Colonic mucosa (tissue), 4 donors: ENCODE measurements around the gene KRT38. TPM values are rescaled to one million over a fixed set of nuclear protein-coding genes. Genes with fewer than 3 reads are reported as not detected.

ENCODE experiments used
- DNase-seq: peaks from one replicate; pipeline ENCODE4 v3.0.0-alpha.2; 2020
- H3K27ac ChIP-seq: fragments of 200-600 bp; one replicate; pipeline ENCODE4 v1.8.0; 2021
- H3K27me3 ChIP-seq: fragments of 200-600 bp; one replicate; pipeline ENCODE4 v1.8.0; 2021
- H3K36me3 ChIP-seq: fragments of 200-600 bp; one replicate; pipeline ENCODE4 v1.8.0; 2021
- H3K4me1 ChIP-seq: fragments of 200-600 bp; one replicate; pipeline ENCODE4 v1.8.0; 2021; ENCODE audit warnings: mild to moderate bottlenecking
- H3K4me3 ChIP-seq: fragments of 200-600 bp; one replicate; pipeline ENCODE4 v1.8.0; 2021
- H3K9ac ChIP-seq, 2 donors: one replicate each; pipeline ENCODE4 v1.7.0; 2013; ENCODE audit warnings: control low read depth in 2 of 2, low read depth in 2 of 2, low read length in 2 of 2
- H3K9me3 ChIP-seq: fragments of 200-600 bp; one replicate; pipeline ENCODE4 v1.8.0; 2021
- intact Hi-C: fragments of 100-400 bp; cut with DNase I; formaldehyde crosslinking; loops from one replicate; pipeline ENCODE4 v1.14.1; 2022
- total RNA-seq, 2 donors: library from RNA; stranded (reverse); fragmentation: NEBNext Ultra II Directional in 1 of 2; extraction: Animal tissue kit (Norgen Biotek cat#: 25700) in 1 of 2; gene quantifications; one replicate each; pipeline ENCODE4 v1.2.1, GENCODE V29; 2021
- TF ChIP-seq, protein P1 (sequence below): fragments of 200-600 bp; IDR thresholded peaks from one replicate; pipeline ENCODE4 v1.8.0; 2022; ENCODE audit warnings: antibody characterized with exemption, mild to moderate bottlenecking
- donor health status: healthy.
- donor health status: DM: no; HTN: no; CAD: no.
- donor health status: DM: no; HTN: no; CAD: no.

KRT38 gene
- total RNA-seq, 2 donors from 2014 or later = not detected

DNA sequence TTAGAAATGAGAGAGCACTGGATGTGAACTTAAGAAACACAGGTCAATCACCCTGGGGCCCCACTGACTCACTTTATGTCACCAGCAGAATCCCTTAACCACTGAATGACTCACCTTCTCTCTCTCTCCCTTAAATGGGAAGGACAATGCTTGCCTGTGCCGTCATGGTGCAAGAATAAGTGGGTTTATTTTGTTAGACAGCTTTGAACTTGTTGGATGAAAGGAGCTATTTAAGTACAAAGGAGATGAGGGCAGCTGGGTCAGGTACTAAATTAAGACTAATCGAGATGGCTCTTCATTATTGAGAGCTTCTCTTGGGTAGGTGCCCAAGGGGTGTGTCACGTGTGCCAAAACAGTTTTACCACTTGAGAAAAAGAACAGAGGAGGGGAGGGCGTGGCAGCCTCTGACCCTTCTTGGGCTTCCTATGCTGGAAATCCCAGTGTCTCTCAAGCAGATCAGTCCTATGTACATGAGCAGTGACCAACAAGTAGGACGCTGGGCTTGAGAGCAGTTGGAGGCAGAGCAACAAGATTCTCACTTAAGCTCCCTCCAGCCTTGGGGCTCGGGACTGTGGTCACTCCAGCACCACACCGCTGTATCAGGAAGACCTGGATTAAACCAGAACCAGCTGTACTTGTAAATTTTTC is 36.6 kb downstream of the KRT38 start:
- no peak overlapping the region for H3K27ac ChIP-seq
- DNase-seq = no peak
- H3K27me3 ChIP-seq = peaks cover 4% of the 10 kb centered on the region
- no peaks in the 10 kb centered on the region for H3K4me1 ChIP-seq
- intact Hi-C loops = no loop called here
- no peak overlapping the region for H3K4me3 ChIP-seq
- no peaks in the 10 kb centered on the region for H3K9me3 ChIP-seq
- no peak overlapping the region for H3K9ac ChIP-seq
- TF ChIP-seq, protein P1, sequence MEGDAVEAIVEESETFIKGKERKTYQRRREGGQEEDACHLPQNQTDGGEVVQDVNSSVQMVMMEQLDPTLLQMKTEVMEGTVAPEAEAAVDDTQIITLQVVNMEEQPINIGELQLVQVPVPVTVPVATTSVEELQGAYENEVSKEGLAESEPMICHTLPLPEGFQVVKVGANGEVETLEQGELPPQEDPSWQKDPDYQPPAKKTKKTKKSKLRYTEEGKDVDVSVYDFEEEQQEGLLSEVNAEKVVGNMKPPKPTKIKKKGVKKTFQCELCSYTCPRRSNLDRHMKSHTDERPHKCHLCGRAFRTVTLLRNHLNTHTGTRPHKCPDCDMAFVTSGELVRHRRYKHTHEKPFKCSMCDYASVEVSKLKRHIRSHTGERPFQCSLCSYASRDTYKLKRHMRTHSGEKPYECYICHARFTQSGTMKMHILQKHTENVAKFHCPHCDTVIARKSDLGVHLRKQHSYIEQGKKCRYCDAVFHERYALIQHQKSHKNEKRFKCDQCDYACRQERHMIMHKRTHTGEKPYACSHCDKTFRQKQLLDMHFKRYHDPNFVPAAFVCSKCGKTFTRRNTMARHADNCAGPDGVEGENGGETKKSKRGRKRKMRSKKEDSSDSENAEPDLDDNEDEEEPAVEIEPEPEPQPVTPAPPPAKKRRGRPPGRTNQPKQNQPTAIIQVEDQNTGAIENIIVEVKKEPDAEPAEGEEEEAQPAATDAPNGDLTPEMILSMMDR = no peak
- H3K36me3 ChIP-seq = no peaks in the 10 kb centered on the region

DNA sequence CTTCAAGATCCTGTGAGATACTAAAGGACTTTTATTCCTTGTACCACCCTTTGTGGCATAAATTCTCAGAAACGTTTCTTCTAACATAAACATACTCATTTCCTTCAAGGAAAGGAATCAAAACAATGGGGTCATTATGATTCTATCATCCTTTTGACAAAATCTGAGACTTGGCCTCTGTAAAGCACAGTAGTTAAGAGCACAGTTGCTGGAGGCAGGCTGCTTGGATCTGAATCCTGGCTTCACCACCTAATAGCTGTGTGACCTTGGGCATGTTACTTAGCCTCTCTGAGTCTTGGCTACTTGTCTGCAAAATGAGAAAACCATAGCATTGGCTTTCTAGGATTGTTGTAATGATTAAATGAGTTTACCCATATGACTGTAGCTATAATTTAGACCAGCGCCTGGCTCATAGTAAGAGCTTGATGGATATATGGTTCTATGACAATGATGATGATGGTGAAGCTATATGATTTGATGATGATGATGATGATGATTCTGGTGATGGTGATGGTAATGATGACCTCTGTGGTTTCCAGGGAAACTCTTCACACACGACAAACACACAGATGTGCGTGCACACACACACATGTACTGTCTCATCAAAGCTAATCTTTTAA is 37.3 kb downstream of the KRT38 start:
- no peak for DNase-seq
- Histone ChIP-seq H3K9ac (no peak overlapping the region), H3K27me3 (peaks cover 4% of the 10 kb centered on the region), H3K27ac (no peak overlapping the region), H3K4me3 (no peak overlapping the region), H3K9me3 (no peaks in the 10 kb centered on the region), H3K4me1 (no peaks in the 10 kb centered on the region), H3K36me3 (no peaks in the 10 kb centered on the region)
- intact Hi-C loops = no loop called here
- TF ChIP-seq, protein P1 = no peak

DNA sequence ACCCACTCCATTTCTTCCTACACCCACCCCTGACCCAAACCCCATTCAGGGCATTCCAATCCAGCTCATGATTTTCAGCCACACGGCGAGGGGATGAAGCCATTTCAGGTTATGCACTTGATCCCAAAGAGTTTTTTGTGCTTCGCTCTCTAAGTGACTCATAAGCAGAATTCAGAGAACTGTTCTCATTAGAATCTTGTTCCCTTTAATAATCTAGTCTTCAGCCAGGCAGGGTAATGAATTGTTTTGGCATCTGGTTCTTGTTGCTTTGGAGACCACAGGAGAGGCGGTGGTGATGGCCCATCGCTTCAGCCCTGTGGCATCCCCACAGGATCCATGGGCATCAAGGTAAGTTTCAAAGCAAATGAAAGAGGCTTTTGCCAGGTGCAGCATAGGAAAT is 38.6 kb downstream of the KRT38 start:
- intact Hi-C loops = no loop called here
- Histone ChIP-seq H3K9ac (no peak overlapping the region), H3K27ac (no peak overlapping the region), H3K4me1 (no peaks in the 10 kb centered on the region), H3K27me3 (peaks cover 4% of the 10 kb centered on the region), H3K36me3 (no peaks in the 10 kb centered on the region), H3K9me3 (no peaks in the 10 kb centered on the region), H3K4me3 (no peak overlapping the region)
- no peak for DNase-seq
- TF ChIP-seq, protein P1 = no peak

DNA sequence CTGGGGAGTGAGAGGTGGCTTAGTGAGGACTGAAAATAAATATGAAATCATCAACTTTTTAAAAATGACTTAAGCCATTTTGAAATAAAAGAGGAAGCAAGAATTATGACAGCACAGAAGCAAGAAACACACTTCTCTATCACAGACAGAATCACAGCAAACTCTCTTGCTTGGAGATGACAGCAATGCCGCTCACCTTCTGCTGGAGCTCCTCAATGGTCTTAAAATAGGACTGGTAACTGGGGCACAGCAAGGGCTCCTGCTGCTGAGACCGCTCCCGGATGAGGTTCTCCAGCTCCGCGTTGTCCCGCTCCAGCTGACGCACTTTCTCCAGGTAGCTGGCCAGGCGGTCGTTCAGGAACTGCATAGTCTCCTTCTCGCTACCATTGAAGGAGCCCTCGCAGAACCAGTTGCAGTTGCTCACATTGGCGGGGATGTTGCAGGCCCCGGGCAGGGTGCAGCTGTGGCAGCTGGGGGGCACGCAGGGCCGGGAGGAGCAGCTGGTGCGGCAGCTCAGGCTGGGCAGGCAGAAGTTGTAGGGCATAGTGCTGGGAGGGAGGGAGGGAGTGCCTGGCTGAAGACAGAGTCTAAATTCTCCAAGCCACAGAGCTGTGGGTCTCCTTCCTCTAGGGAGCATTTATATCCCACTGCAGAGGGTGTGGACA is 43.7 kb downstream of the KRT38 start, which contains the start of gene KRT31:
TSS of gene KRT31 (minus strand) at position 613 of the 665 bp plus-strand sequence. CDS start at position 544, 69 bp downstream.
- H3K9ac ChIP-seq = no peak within 1 kb of the TSS
- intact Hi-C loops = no loop called here

DNA sequence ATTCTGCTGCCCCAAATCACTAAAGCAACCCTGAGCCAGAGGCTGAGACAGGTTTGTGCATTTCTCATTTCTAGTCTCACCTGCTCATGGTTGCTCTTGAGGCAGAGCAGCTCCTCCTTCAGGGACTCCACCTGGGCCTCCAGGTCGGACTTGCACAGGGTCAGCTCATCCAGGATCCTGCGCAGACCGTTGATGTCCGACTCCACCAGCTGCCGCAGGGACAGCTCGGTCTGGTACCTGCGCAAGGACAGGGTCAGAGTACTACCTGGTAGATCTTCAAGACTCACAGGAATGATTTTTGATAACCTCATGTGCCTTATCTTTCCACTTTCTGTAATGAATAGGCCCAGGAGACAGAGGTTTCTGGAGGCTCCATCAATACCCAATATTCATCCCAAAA is 44.4 kb downstream of the KRT38 start:
- Histone ChIP-seq H3K4me3 (no peak overlapping the region), H3K9me3 (no peaks in the 10 kb centered on the region), H3K4me1 (no peaks in the 10 kb centered on the region), H3K27ac (no peak overlapping the region), H3K36me3 (no peaks in the 10 kb centered on the region), H3K27me3 (peaks cover 4% of the 10 kb centered on the region), H3K9ac (no peak overlapping the region)
- TF ChIP-seq, protein P1 = no peak
- intact Hi-C loops = no loop called here
- no peak for DNase-seq

More for the DNA sequence above, 43.7 kb downstream of the KRT38 start, which contains the start of gene KRT31:
- TF ChIP-seq, protein P1 = no peak
- no peak for DNase-seq
- Histone ChIP-seq H3K36me3 (no peaks in the 10 kb centered on the region), H3K27me3 (peaks cover 4% of the 10 kb centered on the region), H3K4me3 (no peak within 1 kb of the TSS), H3K9me3 (no peaks in the 10 kb centered on the region), H3K4me1 (no peaks in the 10 kb centered on the region), H3K27ac (no peak within 1 kb of the TSS)
